ENCODE data around the gene MT1H. TPM values are rescaled to one million over a fixed set of nuclear protein-coding genes. Genes with fewer than 3 reads are reported as not detected.

The MT1H gene
- polyA plus RNA-seq, 1 donor = 391 TPM

GRCh38 chr16:56635441-56635967 lies 34.1 kb upstream of the MT1H start:
- Histone ChIP-seq H3K4me1 (ENCODE audit: control insufficient read depth, insufficient read depth, low read length) (peaks cover 15% of the 10 kb centered on the region), H3K9me3 (ENCODE audit: control insufficient read depth, low read depth, low read length) (no peaks in the 10 kb centered on the region), H3K27ac (ENCODE audit: low read length) (no peak overlapping the region), H3K27me3 (ENCODE audit: control insufficient read depth, insufficient read depth, low read length) (peaks cover 92% of the 10 kb centered on the region), H3K4me3 (ENCODE audit: low read length) (no peak overlapping the region), H3K36me3 (ENCODE audit: control insufficient read depth, insufficient read depth, low read length) (no peaks in the 10 kb centered on the region)
- no CpG with 5 or more reads among the region's 40 CpGs for WGBS (ENCODE audit: insufficient coverage, low lambda C conversion rate)
- no peak for DNase-seq

- DNase-seq = no peak
- Histone ChIP-seq H3K27me3 (ENCODE audit: control insufficient read depth, insufficient read depth, low read length) (peaks cover 94% of the 10 kb centered on the region), H3K27ac (ENCODE audit: low read length) (no peak overlapping the region), H3K4me1 (ENCODE audit: control insufficient read depth, insufficient read depth, low read length) (peaks cover 15% of the 10 kb centered on the region), H3K9me3 (ENCODE audit: control insufficient read depth, low read depth, low read length) (no peaks in the 10 kb centered on the region), H3K36me3 (ENCODE audit: control insufficient read depth, insufficient read depth, low read length) (no peaks in the 10 kb centered on the region), H3K4me3 (ENCODE audit: low read length) (no peak overlapping the region)
- WGBS (ENCODE audit: insufficient coverage, low lambda C conversion rate) = 67% methylated on average over 1 of the region's 9 CpGs
These were observed 32.8 kb upstream of the MT1H start for GRCh38 chr16:56636616-56637413.

DNA sequence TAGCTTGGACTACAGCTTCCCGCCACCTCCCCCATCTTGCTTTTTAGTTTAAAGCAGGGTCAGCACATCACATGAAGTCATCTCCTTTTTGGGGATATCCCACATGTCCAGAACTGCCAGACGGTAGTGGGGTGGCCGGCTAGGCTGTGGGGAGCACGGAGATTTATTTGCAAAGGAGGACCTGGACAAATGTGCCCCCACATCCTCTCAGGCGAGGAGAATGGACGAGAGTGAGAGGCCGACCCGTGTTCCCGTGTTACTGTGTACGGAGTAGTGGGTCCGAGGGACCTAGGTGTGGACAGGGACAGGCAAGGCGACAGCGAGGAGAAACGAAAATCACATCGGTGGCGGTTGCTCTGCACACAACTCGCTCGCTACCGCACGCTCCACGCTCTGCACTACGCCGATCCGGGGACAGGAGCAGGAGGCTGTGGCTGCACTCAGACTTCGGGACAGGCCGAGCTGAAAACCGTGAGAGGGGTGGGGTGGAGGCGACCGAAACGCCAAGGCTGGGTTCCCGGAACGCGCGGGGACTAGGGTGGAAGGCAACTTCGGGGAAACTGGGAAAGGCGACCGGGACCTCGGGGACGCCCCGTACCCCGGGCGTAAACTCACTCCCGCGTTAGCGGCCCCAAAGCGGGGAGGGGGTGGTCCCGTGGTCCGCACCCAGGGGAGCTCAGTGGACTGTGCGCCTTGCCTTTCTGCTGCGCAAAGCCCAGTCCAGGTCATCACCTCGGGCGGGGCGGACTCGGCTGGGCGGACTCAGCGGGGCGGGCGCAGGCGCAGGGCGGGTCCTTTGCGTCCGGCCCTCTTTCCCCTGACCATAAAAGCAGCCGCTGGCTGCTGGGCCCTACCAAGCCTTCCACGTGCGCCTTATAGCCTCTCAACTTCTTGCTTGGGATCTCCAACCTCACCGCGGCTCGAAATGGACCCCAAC lies 31.5 kb upstream of the MT1H start, which contains the start of gene MT1A:
Gene MT1A (plus strand): TSS at position 853 of the 937 bp plus-strand sequence. CDS start 73 bp downstream, at position 926.
- Histone ChIP-seq H3K4me1 (ENCODE audit: control insufficient read depth, insufficient read depth, low read length) (peaks cover 15% of the 10 kb centered on the region), H3K36me3 (ENCODE audit: control insufficient read depth, insufficient read depth, low read length) (no peaks in the 10 kb centered on the region), H3K27ac (ENCODE audit: low read length) (no peak within 1 kb of the TSS), H3K4me3 (ENCODE audit: low read length) (peak within 1 kb of the TSS; percentile 39), H3K27me3 (ENCODE audit: control insufficient read depth, insufficient read depth, low read length) (peaks cover 92% of the 10 kb centered on the region), H3K9me3 (ENCODE audit: control insufficient read depth, low read depth, low read length) (no peaks in the 10 kb centered on the region)
- peak; percentile 45 to 68 for DNase-seq
- WGBS (ENCODE audit: insufficient coverage, low lambda C conversion rate) = no CpG with 5 or more reads among the region's 68 CpGs

GRCh38 chr16:56639045-56639444 lies 30.6 kb upstream of the MT1H start:
- no CpG with 5 or more reads among the region's 1 CpG for WGBS (ENCODE audit: insufficient coverage, low lambda C conversion rate)
- Histone ChIP-seq H3K4me3 (ENCODE audit: low read length) (no peak overlapping the region), H3K27me3 (ENCODE audit: control insufficient read depth, insufficient read depth, low read length) (peaks cover 92% of the 10 kb centered on the region), H3K36me3 (ENCODE audit: control insufficient read depth, insufficient read depth, low read length) (no peaks in the 10 kb centered on the region), H3K9me3 (ENCODE audit: control insufficient read depth, low read depth, low read length) (peaks cover 2% of the 10 kb centered on the region), H3K27ac (ENCODE audit: low read length) (no peak overlapping the region), H3K4me1 (ENCODE audit: control insufficient read depth, insufficient read depth, low read length) (peaks cover 24% of the 10 kb centered on the region)
- DNase-seq = peak in 1 of 2 donors; percentile 40

GRCh38 chr16:56640076-56640475 lies 29.5 kb upstream of the MT1H start:
- Histone ChIP-seq H3K4me1 (ENCODE audit: control insufficient read depth, insufficient read depth, low read length) (peaks cover 20% of the 10 kb centered on the region), H3K27ac (ENCODE audit: low read length) (no peak overlapping the region), H3K36me3 (ENCODE audit: control insufficient read depth, insufficient read depth, low read length) (no peaks in the 10 kb centered on the region), H3K27me3 (ENCODE audit: control insufficient read depth, insufficient read depth, low read length) (peaks cover 84% of the 10 kb centered on the region), H3K9me3 (ENCODE audit: control insufficient read depth, low read depth, low read length) (peaks cover 2% of the 10 kb centered on the region), H3K4me3 (ENCODE audit: low read length) (no peak overlapping the region)
- WGBS (ENCODE audit: insufficient coverage, low lambda C conversion rate) = 100% methylated on average over 1 of the region's 1 CpG
- DNase-seq = no peak

GRCh38 chr16:56641166-56641565 lies 28.4 kb upstream of the MT1H start:
- no peak overlapping the region for H3K4me3 ChIP-seq (ENCODE audit: low read length)
- no peaks in the 10 kb centered on the region for H3K36me3 ChIP-seq (ENCODE audit: control insufficient read depth, insufficient read depth, low read length)
- peaks cover 2% of the 10 kb centered on the region for H3K9me3 ChIP-seq (ENCODE audit: control insufficient read depth, low read depth, low read length)
- no CpG with 5 or more reads among the region's 2 CpGs for WGBS (ENCODE audit: insufficient coverage, low lambda C conversion rate)
- peaks cover 18% of the 10 kb centered on the region for H3K4me1 ChIP-seq (ENCODE audit: control insufficient read depth, insufficient read depth, low read length)
- no peak overlapping the region for H3K27ac ChIP-seq (ENCODE audit: low read length)
- DNase-seq = no peak
- peaks cover 77% of the 10 kb centered on the region for H3K27me3 ChIP-seq (ENCODE audit: control insufficient read depth, insufficient read depth, low read length)

GRCh38 chr16:56643080-56643778 lies 26.4 kb upstream of the MT1H start:
- peak; percentile 78 to 86 for DNase-seq
- WGBS (ENCODE audit: insufficient coverage, low lambda C conversion rate) = 0% methylated on average over 2 of the region's 42 CpGs
- no peak overlapping the region for H3K27ac ChIP-seq (ENCODE audit: low read length)

DNA sequence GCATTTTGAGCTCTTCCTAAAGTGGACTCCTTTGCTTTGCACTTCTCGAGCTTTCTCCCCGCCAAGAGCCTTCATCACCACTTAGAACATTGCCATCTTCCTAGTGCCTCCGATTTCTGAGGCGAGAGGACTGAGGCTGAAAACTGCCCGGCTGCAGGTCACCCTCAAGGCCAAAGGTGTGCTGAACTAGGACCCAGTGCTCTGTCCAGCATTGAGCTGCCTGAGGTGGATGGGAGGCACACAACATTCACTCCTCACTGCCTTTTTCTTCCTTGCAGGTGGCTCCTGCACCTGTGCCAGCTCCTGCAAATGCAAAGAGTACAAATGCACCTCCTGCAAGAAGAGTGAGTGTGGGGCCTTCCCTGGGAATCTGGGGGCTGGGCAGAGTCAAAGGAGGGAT lies 25.8 kb upstream of the MT1H start:
- Histone ChIP-seq H3K9me3 (ENCODE audit: control insufficient read depth, low read depth, low read length) (peaks cover 2% of the 10 kb centered on the region), H3K27me3 (ENCODE audit: control insufficient read depth, insufficient read depth, low read length) (peaks cover 68% of the 10 kb centered on the region), H3K36me3 (ENCODE audit: control insufficient read depth, insufficient read depth, low read length) (no peaks in the 10 kb centered on the region), H3K27ac (ENCODE audit: low read length) (no peak overlapping the region), H3K4me3 (ENCODE audit: low read length) (no peak overlapping the region), H3K4me1 (ENCODE audit: control insufficient read depth, insufficient read depth, low read length) (peaks cover 31% of the 10 kb centered on the region)
- no CpG with 5 or more reads among the region's 5 CpGs for WGBS (ENCODE audit: insufficient coverage, low lambda C conversion rate)
- DNase-seq = no peak

More at GRCh38 chr16:56643080-56643778, 26.4 kb upstream of the MT1H start:
- Histone ChIP-seq H3K36me3 (ENCODE audit: control insufficient read depth, insufficient read depth, low read length) (no peaks in the 10 kb centered on the region), H3K4me1 (ENCODE audit: control insufficient read depth, insufficient read depth, low read length) (peaks cover 30% of the 10 kb centered on the region), H3K9me3 (ENCODE audit: control insufficient read depth, low read depth, low read length) (peaks cover 2% of the 10 kb centered on the region), H3K4me3 (ENCODE audit: low read length) (peak overlapping the region; percentile 27), H3K27me3 (ENCODE audit: control insufficient read depth, insufficient read depth, low read length) (peaks cover 68% of the 10 kb centered on the region)

GRCh38 chr16:56645311-56645710 lies 24.3 kb upstream of the MT1H start:
- no peak overlapping the region for H3K4me3 ChIP-seq (ENCODE audit: low read length)
- peaks cover 2% of the 10 kb centered on the region for H3K9me3 ChIP-seq (ENCODE audit: control insufficient read depth, low read depth, low read length)
- DNase-seq = no peak
- H3K4me1 ChIP-seq (ENCODE audit: control insufficient read depth, insufficient read depth, low read length) = peaks cover 33% of the 10 kb centered on the region
- WGBS (ENCODE audit: insufficient coverage, low lambda C conversion rate) = no CpG with 5 or more reads among the region's 1 CpG
- H3K27ac ChIP-seq (ENCODE audit: low read length) = no peak overlapping the region
- H3K27me3 ChIP-seq (ENCODE audit: control insufficient read depth, insufficient read depth, low read length) = peaks cover 61% of the 10 kb centered on the region
- no peaks in the 10 kb centered on the region for H3K36me3 ChIP-seq (ENCODE audit: control insufficient read depth, insufficient read depth, low read length)
